GM18868 (cell line): ENCODE measurements around the gene MIGA2.
"Not testable (repeated sequence)": the region's sequence is repeated elsewhere in the genome, so short reads cannot be mapped to it uniquely, and the experiment has no call there.

ENCODE experiments used
- ATAC-seq: cut with Tn5 transposase; IDR thresholded peaks from one replicate; pipeline ENCODE4 v1.9.1; 2021; ENCODE audit warnings: mild to moderate bottlenecking, moderate library complexity; ENCODE audit not compliant: unreplicated experiment

MIGA2 gene

GRCh38 chr9:129112526-129112925 lies 76.1 kb downstream of the MIGA2 start:
- ATAC-seq, result not testable (repeated sequence)

DNA sequence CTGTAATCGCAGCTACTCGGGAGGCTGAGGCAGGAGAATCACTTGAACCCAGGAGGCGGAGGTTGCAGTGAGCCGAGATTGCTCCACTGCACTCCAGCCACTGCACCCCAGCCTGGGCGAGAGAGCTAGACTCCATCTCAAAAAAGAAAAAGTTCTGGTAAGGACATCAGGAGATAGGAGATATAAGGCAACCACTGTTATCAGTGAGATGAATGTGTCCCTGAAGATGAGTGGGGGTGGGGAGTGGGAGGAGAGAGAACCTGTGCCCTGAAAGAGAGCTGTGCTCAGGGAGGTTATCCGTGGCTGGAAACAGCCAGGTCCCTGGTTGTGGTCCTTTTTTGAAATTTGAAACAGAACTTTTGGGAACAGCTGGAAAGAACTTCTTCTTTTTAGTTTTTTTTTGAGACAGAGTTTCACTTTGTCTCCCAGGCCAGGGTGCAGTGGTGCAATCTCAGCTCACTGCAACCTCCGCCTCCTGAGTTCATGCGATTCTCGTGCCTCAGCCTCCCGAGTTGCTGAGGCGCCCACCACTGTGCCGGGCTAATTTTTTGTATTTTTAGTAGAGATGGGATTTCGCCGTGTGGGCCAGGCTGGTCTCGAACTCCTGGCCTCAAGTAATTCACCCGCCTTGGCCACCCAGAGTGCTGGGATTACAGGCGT lies 77.3 kb downstream of the MIGA2 start:
- ATAC-seq, result no peak

GRCh38 chr9:129118799-129119198 lies 82.4 kb downstream of the MIGA2 start:
- no peak for ATAC-seq

DNA sequence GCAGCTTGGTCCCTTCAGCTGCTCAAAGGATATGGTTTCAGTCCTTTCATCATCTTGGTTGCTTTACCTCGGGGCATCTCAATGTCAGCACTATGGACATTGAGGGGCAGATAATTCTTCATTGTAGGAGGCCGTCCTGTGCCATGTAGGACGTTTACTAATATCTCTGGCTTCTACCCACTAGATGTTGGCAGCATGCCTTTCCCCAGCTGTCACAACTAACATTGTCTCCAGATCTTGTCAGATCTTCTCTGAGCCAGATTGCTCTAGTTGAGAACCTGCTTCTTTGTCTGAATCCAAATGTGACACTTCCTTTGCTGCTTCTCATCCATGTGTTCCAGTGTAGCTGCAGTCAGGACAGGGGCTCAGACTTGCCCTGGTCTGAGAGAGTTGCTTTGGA lies 85.1 kb downstream of the MIGA2 start:
- ATAC-seq, result no peak
